Measurements from ENCODE around the gene MRPL40.

The MRPL40 gene

DNA sequence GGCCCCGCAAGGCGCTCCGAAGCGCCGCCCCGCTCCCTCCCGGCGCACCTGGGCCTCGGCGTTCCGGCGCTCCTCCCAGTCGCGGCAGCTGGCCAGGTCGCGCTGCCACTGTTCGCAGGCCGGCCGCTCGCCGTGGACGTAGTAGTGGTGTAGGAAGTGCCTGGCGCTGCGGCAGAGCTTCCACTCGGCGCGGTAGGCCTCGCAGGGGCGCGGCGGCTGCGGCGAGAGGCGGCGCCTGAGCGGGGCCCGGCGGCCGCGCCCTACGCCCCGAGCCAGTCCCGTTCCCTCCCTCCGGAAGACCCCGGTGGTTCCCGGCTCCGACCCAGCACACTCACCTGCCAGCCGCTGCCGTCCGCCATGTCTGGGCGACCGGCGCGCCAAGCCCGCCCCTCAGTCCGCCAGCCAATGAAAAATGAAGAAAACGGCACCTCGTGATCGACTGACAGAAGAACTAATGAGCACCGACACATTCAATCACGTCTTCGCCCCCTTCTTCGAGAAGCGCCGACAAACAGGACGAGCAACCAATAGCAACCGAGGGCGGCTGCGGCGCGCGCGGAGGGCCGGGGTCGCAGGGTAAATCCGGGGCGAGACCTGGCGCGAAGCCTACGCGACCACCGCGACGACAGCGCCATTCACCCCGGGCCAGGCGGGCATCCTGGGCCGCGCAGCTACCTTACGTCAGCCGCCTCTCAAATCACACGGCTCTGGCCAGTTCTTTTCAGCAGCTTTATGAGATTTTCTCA lies 15.2 kb downstream of the MRPL40 start, which contains the start of gene C22orf39:
TSS of gene C22orf39 (minus strand) at position 382 of the 746 bp plus-strand sequence. CDS start at position 359, 23 bp downstream.
- in situ Hi-C loops (cut with HindIII; ENCODE audit: low sequenced_read_pairs), result no loop called here
- peak; percentile 86 for DNase-seq (ENCODE audit: low read depth)
- TF ChIP-seq, protein P1, sequence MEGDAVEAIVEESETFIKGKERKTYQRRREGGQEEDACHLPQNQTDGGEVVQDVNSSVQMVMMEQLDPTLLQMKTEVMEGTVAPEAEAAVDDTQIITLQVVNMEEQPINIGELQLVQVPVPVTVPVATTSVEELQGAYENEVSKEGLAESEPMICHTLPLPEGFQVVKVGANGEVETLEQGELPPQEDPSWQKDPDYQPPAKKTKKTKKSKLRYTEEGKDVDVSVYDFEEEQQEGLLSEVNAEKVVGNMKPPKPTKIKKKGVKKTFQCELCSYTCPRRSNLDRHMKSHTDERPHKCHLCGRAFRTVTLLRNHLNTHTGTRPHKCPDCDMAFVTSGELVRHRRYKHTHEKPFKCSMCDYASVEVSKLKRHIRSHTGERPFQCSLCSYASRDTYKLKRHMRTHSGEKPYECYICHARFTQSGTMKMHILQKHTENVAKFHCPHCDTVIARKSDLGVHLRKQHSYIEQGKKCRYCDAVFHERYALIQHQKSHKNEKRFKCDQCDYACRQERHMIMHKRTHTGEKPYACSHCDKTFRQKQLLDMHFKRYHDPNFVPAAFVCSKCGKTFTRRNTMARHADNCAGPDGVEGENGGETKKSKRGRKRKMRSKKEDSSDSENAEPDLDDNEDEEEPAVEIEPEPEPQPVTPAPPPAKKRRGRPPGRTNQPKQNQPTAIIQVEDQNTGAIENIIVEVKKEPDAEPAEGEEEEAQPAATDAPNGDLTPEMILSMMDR (IDR thresholded peaks at IDR 0.05; ENCODE audit: low read depth, low read length, missing control alignments), result no peak
- H3K4me3 ChIP-seq (ENCODE audit: low read depth, low read length), result peak within 1 kb of the TSS; percentile 75

DNA sequence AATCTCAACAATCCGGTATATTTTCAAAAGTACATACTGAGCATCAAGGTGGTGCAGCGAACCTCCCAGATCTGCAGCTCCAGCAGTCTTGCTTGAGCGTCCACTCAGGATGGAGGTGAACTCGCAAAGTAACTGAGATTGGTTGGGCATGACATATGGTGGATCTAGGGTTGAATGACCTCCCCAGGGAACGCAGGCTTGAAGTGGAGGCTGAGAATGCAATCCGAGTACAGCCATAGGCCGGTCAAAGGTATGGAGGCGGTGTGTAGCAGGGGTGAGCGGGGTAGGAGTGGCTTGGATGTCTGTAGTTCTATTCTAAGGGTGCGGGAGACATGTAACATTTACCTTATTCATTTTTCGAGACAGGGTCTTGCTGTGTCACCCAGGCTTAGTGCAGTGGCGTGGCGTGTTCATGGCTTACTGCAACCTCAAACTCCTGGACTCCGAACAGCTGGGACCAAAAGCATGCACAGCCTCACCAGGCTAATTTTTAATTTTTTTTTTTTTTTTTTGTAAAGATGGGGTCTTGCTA lies 15.8 kb downstream of the MRPL40 start:
- no peak for DNase-seq (ENCODE audit: low read depth)

DNA sequence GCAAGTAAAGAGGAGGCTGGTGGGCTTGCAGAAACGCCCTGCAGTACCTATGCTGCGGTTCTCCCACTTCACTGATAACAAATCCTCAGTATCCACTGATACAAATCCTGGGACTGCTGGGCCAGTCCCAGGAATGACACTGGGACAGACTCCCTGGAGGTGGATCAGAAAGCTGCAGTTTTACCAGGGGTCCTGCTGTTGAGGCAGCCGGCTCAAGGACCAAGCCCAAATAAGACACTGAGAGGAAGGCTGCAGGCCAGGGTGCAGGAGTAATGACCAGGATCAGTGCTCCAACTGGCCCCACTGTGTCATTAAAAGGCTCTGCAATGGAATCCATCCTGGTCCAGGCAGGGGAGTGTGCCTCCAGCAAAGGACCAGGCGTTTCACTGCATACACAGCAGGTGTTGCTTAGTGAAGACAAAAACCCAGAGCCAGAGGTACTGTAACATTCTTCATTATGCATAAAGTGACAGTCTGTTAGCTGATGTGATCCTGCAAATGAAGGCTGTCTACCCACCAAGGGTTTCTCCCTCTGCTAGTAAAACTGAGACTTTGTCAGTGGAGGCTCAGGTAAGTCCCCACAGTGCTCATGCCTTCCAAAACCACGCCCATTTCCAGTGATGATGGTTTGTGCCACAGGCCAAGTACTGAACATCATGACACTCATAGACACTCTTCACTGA lies 16.5 kb downstream of the MRPL40 start:
- in situ Hi-C loops (cut with HindIII; ENCODE audit: low sequenced_read_pairs), result no loop called here
- TF ChIP-seq, protein P1 (IDR thresholded peaks at IDR 0.05; ENCODE audit: low read depth, low read length, missing control alignments), result no peak
- DNase-seq (ENCODE audit: low read depth), result no peak
- peak overlapping the region; percentile 75 for H3K4me3 ChIP-seq (ENCODE audit: low read depth, low read length)

More for the DNA sequence above, 15.8 kb downstream of the MRPL40 start:
- in situ Hi-C loops (cut with HindIII; ENCODE audit: low sequenced_read_pairs), result no loop called here
- peak overlapping the region; percentile 75 for H3K4me3 ChIP-seq (ENCODE audit: low read depth, low read length)
- TF ChIP-seq, protein P1 (IDR thresholded peaks at IDR 0.05; ENCODE audit: low read depth, low read length, missing control alignments), result no peak

DNA sequence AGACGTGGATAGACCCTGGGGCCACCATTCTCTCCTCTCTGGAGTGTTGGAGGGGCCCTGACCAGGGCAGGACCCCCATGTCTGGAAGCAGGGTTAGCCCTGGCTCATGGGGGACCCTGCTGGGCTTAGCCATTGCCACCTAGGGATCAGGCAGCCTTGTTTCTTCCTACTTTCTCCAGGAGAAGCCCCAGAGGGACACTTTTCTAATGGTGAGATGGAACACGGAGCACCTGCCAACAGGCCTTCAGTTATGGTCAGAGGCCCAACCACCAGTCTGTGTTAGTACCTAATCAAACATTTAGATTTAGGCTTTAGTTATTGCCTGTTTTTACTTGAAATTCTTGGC lies 17.1 kb downstream of the MRPL40 start:
- H3K4me3 ChIP-seq (ENCODE audit: low read depth, low read length), result no peak overlapping the region
- TF ChIP-seq, protein P1 (IDR thresholded peaks at IDR 0.05; ENCODE audit: low read depth, low read length, missing control alignments), result no peak
- DNase-seq (ENCODE audit: low read depth), result no peak
- in situ Hi-C loops (cut with HindIII; ENCODE audit: low sequenced_read_pairs), result no loop called here

DNA sequence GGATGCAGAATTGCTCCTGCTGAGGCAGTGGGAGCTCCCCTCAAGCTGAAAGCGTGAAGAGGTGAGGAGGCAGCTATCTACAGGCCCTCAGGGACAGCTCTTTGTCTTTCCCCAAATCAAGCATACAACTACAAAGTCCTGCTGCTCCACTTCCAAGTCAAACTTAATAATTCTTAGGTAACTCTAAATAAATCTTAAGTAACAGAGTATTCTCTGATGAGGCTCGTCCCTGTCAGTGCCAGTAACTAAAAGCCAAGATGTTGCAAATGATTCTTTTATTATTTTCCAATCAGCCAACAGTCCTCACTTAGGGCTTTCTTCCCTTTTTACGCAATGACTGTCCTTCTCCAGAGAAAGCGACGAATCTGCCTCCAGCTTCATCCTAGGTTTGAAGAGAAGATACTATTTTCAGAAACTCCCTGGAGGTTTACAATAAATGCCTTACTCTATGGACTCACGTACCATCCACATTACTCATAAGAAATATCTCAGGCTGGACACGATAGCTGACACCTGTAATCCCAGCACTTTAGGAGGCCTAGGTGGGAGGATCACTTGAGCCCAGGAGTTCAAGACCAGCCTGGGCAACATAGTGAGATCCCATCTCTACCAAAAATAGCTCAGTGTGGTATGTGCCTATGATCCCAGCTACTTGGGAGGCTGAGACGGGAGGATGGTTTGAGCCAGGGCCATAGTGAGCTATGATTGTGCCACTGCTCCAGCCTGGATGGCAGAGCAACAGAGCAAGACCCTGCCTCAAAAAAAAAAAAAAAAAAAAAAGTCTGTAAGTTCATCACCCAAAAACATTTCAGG lies 18.2 kb downstream of the MRPL40 start:
- no peak overlapping the region for H3K4me3 ChIP-seq (ENCODE audit: low read depth, low read length)
- TF ChIP-seq, protein P1 (IDR thresholded peaks at IDR 0.05; ENCODE audit: low read depth, low read length, missing control alignments), result no peak
- in situ Hi-C loops (cut with HindIII; ENCODE audit: low sequenced_read_pairs), result no loop called here
- DNase-seq (ENCODE audit: low read depth), result no peak

DNA sequence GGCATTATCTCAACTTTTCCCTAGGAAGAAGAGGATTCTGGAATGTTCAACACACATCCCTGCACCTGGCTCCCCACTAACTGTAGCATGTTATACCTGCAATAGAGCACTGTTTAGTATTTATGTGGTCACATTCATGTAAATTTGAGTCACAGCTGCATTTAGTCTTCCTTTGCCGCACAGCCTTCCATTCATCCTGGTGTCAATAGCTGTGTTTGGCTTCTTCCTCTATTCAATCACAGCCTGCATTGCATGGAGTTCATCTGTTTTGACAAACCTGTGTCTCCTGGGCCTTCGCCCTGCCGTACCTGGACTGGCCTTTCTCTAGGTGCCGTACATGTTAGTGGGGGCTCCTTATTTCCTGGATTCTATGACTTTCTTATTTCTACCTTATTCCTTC lies 19.2 kb downstream of the MRPL40 start:
- no peak overlapping the region for H3K4me3 ChIP-seq (ENCODE audit: low read depth, low read length)
- DNase-seq (ENCODE audit: low read depth), result no peak
- TF ChIP-seq, protein P1 (IDR thresholded peaks at IDR 0.05; ENCODE audit: low read depth, low read length, missing control alignments), result no peak
- in situ Hi-C loops (cut with HindIII; ENCODE audit: low sequenced_read_pairs), result no loop called here

Measured in astrocyte of the cerebellum (primary cell).